Gastrocnemius medialis (tissue), 4 donors: Measurements from ENCODE around the gene PITX2. TPM values are rescaled to one million over a fixed set of nuclear protein-coding genes. Genes with fewer than 3 reads are reported as not detected.

Experiments
- ATAC-seq, 2 donors: fragments of 150-250 bp; one replicate each; pipeline ENCODE4 v1.9.1; 2016
- DNase-seq, 2 donors: peaks; one replicate each; pipeline ENCODE4 v3.0.0-alpha.2; 2019
- H3K27ac ChIP-seq, 4 donors: fragments of 200-600 bp; sonication (generic); 1 replicate in 1 of 4; 2 replicates in 3 of 4; pipeline ENCODE4 v1.5.1; 2016 to 2018; ENCODE audit warnings: mild to moderate bottlenecking in 2 of 4, moderate library complexity in 1 of 4
- H3K27me3 ChIP-seq, 3 donors: fragments of 200-600 bp; sonication (generic) in 2 of 3; 1 replicate in 1 of 3; 2 replicates in 2 of 3; pipeline versions ENCODE4 v1.5.1 to v1.6.0; 2016 to 2019; ENCODE audit warnings: mild to moderate bottlenecking in 1 of 3, moderate library complexity in 1 of 3
- H3K36me3 ChIP-seq, 2 donors: fragments of 200-600 bp; sonication (generic) in 1 of 2; one replicate each; pipeline ENCODE4 v1.5.1; 2017 to 2018
- H3K4me1 ChIP-seq, 2 donors: fragments of 200-600 bp; sonication (generic) in 1 of 2; one replicate each; pipeline ENCODE4 v1.5.1; 2016 to 2017; ENCODE audit warnings: mild to moderate bottlenecking in 2 of 2
- H3K4me3 ChIP-seq, 4 donors: fragments of 200-600 bp; sonication (generic) in 3 of 4; 1 replicate in 1 of 4; 2 replicates in 3 of 4; pipeline ENCODE4 v1.5.1; 2016 to 2019; ENCODE audit warnings: mild to moderate bottlenecking in 2 of 4
- H3K9me3 ChIP-seq, 3 donors: fragments of 200-600 bp; sonication (generic) in 2 of 3; 1 replicate in 1 of 3; 2 replicates in 2 of 3; pipeline ENCODE4 v1.5.1; 2016 to 2019
- POLR2A ChIP-seq, 2 donors: fragments of 450-650 bp; IDR thresholded peaks; one replicate each; pipeline ENCODE4 v1.6.1; 2017; ENCODE audit warnings: antibody characterized with exemption in 2 of 2, mild to moderate bottlenecking in 2 of 2, moderate library complexity in 2 of 2
- in situ Hi-C, 4 donors: fragments of 200-750 bp; cut with MboI; loops; one replicate each; pipeline versions ENCODE4 v1.15.0 to v1.8.0; 2017; ENCODE audit warnings: low sequenced_read_pairs in 4 of 4
- intact Hi-C: fragments of 100-400 bp; cut with DNase I; formaldehyde crosslinking; loops from one replicate; pipeline ENCODE4 v1.15.1; 2023; ENCODE audit warnings: low total_unique reads
- total RNA-seq, 4 donors: library from RNA; depleted of rRNA; stranded (reverse); fragments of >200 nt; gene quantifications; one replicate each; pipeline versions ENCODE4 v1.1.0 to v1.2.3, GENCODE V29; 2016
- TF ChIP-seq, protein P1 (sequence below), 5 experiments: fragments of 450-650 bp in 3 of 5; fragments of 200-600 bp in 2 of 5; sonication (generic) in 2 of 5; IDR thresholded peaks in 4 of 5; conservative IDR thresholded peaks in 1 of 5; 1 replicate in 4 of 5; 2 replicates in 1 of 5; pipeline ENCODE4 v1.5.1; 2016 to 2019; ENCODE audit warnings: antibody characterized with exemption in 5 of 5, mild to moderate bottlenecking in 3 of 5, moderate library complexity in 3 of 5

The PITX2 gene
- total RNA-seq, 4 donors from 2014 or later: 30.5 to 58.9 (median 38.2) TPM

- Histone ChIP-seq H3K27ac (no peak overlapping the region), H3K27me3 (peaks cover 0 to 23% (median 10%) of the 10 kb centered on the region in 3 donors), H3K4me1 (peaks cover 0 to 11% of the 10 kb centered on the region in 2 donors), H3K9me3 (no peaks in the 10 kb centered on the region), H3K36me3 (no peaks in the 10 kb centered on the region), H3K4me3 (no peak overlapping the region)
- ATAC-seq: no peak
- in situ Hi-C loops: loop anchor here in 3 of 4 donors (10.0 to 25.0 kb wide), 3 partner anchors 324 to 656 kb away; no protein-coding TSS in a partner anchor
- no peak for DNase-seq
- no peak for TF ChIP-seq POLR2A (IDR thresholded peaks at IDR 0.05)
- TF ChIP-seq, protein P1, sequence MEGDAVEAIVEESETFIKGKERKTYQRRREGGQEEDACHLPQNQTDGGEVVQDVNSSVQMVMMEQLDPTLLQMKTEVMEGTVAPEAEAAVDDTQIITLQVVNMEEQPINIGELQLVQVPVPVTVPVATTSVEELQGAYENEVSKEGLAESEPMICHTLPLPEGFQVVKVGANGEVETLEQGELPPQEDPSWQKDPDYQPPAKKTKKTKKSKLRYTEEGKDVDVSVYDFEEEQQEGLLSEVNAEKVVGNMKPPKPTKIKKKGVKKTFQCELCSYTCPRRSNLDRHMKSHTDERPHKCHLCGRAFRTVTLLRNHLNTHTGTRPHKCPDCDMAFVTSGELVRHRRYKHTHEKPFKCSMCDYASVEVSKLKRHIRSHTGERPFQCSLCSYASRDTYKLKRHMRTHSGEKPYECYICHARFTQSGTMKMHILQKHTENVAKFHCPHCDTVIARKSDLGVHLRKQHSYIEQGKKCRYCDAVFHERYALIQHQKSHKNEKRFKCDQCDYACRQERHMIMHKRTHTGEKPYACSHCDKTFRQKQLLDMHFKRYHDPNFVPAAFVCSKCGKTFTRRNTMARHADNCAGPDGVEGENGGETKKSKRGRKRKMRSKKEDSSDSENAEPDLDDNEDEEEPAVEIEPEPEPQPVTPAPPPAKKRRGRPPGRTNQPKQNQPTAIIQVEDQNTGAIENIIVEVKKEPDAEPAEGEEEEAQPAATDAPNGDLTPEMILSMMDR (IDR thresholded peaks at IDR 0.05 in 4 of 5, conservative IDR thresholded peaks at IDR 0.05 in 1 of 5): no peak
- intact Hi-C loops: loop anchor here (5.0 kb wide), 1 partner anchor 341 kb away; no protein-coding TSS in a partner anchor
Measured at GRCh38 chr4:110630688-110631402, 8.0 kb upstream of the PITX2 start.

DNA sequence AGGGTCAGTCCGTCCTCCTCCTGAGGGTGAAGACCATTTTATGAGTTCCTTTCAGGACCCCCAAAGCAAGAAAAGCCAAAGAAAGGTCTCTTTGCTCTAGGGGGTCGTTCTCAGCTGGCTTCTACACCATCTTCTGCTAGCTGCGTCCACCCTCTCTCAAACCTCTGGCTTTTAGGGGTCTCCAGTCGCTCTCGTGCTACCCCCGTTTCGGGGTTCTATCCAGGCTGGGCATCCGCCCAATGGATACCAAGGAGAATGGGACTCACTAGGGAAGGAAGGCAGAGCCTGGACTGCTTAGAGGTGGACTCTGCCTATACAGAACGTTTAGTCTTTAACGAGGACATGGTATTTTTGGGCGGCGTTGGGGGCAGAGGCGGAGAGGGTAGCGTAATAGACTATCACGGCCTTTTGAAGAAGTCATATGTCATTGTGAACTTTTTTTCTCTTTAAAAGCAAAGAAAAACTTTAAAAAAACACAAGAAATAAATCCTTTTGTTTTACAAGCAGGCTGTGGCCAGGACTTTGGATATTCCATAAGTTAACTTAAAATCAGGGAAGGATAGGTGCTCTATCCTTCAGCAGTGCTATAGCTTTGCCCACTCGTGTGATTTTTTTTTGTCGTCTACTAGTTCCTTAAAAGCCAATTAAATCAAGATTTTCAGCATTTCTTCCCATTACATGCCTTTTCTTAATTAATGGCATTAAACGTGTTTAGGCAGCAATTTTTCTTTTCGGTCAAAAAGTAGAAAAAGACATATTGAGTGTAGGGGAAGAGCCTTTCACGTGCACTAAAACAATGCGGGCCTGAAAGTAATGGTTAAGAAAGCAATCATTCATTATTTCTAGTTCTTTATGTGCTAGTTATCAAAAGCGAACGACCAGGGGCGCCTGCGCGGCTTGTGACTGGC is 7.2 kb upstream of the PITX2 start:
- H3K9me3 ChIP-seq: no peaks in the 10 kb centered on the region
- H3K27ac ChIP-seq: no peak overlapping the region
- ATAC-seq (no peak), DNase-seq (no peak)
- in situ Hi-C loops: loop anchor here in 3 of 4 donors (10.0 to 25.0 kb wide), 3 partner anchors 325 to 657 kb away; no protein-coding TSS in a partner anchor
- TF ChIP-seq POLR2A (IDR thresholded peaks at IDR 0.05): no peak
- TF ChIP-seq, protein P1 (IDR thresholded peaks at IDR 0.05 in 4 of 5, conservative IDR thresholded peaks at IDR 0.05 in 1 of 5): no peak
- H3K36me3 ChIP-seq: no peaks in the 10 kb centered on the region
- H3K4me3 ChIP-seq: no peak overlapping the region
- intact Hi-C loops: loop anchor here (5.0 kb wide), 1 partner anchor 342 kb away; no protein-coding TSS in a partner anchor
- H3K4me1 ChIP-seq: peaks cover 0 to 11% of the 10 kb centered on the region in 2 donors
- H3K27me3 ChIP-seq: peaks cover 0 to 21% (median 10%) of the 10 kb centered on the region in 3 donors

- ATAC-seq (no peak), DNase-seq (no peak)
- no peak overlapping the region for H3K4me3 ChIP-seq
- intact Hi-C loops (no loop called here), in situ Hi-C loops (loop anchor here in 3 of 4 donors (25.0 kb wide), 2 partner anchors 333 to 658 kb away; no protein-coding TSS in a partner anchor)
- H3K27me3 ChIP-seq: peaks cover 0 to 21% (median 10%) of the 10 kb centered on the region in 3 donors
- peaks cover 0 to 11% of the 10 kb centered on the region in 2 donors for H3K4me1 ChIP-seq
- no peak for TF ChIP-seq POLR2A (IDR thresholded peaks at IDR 0.05)
- TF ChIP-seq, protein P1 (IDR thresholded peaks at IDR 0.05 in 4 of 5, conservative IDR thresholded peaks at IDR 0.05 in 1 of 5): no peak
- H3K36me3 ChIP-seq: no peaks in the 10 kb centered on the region
- no peaks in the 10 kb centered on the region for H3K9me3 ChIP-seq
- no peak overlapping the region for H3K27ac ChIP-seq
Measured at GRCh38 chr4:110629214-110629754, 6.4 kb upstream of the PITX2 start.

DNA sequence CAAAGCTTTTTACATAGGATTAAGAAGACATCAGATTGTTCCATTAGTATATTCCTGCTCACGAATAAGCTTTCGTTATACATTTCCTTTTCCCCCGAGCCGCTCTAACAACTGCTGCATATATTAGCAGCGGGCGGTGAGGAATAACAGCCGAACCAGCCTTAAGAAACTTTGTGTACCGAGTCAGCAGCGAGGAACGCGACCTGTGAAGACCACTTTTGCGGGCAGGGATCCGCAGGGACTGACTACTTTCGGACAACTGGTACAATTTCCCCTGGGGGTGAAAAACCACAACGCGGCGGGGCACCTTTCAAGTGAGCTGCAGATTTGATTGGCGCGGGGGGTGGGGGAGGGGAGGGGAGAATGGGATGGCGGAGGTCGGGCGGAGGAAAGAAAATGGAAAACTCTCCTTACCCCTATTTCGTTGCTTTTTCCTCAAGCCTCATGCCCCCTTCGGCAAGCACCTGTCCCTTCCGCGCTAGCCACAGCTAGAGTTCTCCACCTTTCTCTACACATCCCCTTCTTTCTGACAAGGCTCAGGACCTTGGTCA is 5.9 kb upstream of the PITX2 start:
- DNase-seq: no peak
- Histone ChIP-seq H3K4me1 (peaks cover 4 to 11% of the 10 kb centered on the region in 2 donors), H3K4me3 (no peak overlapping the region), H3K9me3 (no peaks in the 10 kb centered on the region), H3K36me3 (no peaks in the 10 kb centered on the region), H3K27me3 (peaks cover 0 to 21% (median 10%) of the 10 kb centered on the region in 3 donors), H3K27ac (no peak overlapping the region)
- intact Hi-C loops: no loop called here
- ATAC-seq: no peak
- TF ChIP-seq, protein P1 (IDR thresholded peaks at IDR 0.05 in 4 of 5, conservative IDR thresholded peaks at IDR 0.05 in 1 of 5): no peak
- TF ChIP-seq POLR2A (IDR thresholded peaks at IDR 0.05): no peak
- in situ Hi-C loops: loop anchor here in 3 of 4 donors (25.0 kb wide), 2 partner anchors 334 to 659 kb away; no protein-coding TSS in a partner anchor
